ENCODE measurements around the gene SEC63. TPM values are rescaled to one million over a fixed set of nuclear protein-coding genes. Genes with fewer than 3 reads are reported as not detected.
A peak's percentile ranks its signal among the peaks of the same experiment; 100 is the strongest.
"Not testable (repeated sequence)": the region's sequence is repeated elsewhere in the genome, so short reads cannot be mapped to it uniquely, and the experiment has no call there.

SEC63 gene
- total RNA-seq, 1 experiment from 2014 or later = 97.6 TPM

GRCh38 chr6:107958689-107959362, 818 bp upstream of the SEC63 start:
- H3K4me3 Mint-ChIP-seq = peak overlapping the region; percentile 97
- not testable (repeated sequence) for DNase-seq (ENCODE audit: low spot score); ATAC-seq; H3K9me3 Mint-ChIP-seq; H3K27me3 Mint-ChIP-seq (ENCODE audit: low read depth)
- peak overlapping the region; percentile 84 for H3K27ac Mint-ChIP-seq
- POLR2A ChIA-PET = interaction anchor here (1.0 kb wide), 1 partner anchor 14 kb away, joined by 3 read pairs; no protein-coding TSS in a partner anchor
- H3K4me1 Mint-ChIP-seq = peaks cover 28% of the 10 kb centered on the region
- CTCF ChIA-PET = interaction anchor here (0.6 to 1.0 kb wide), 3 partner anchors 19 to 142 kb away, joined by 3 to 4 read pairs (median 3); no protein-coding TSS in a partner anchor
- peaks cover 15% of the 10 kb centered on the region for H3K36me3 Mint-ChIP-seq

GRCh38 chr6:107957308-107957908, 600 bp downstream of the SEC63 start:
- DNase-seq (ENCODE audit: low spot score) = peak; percentile 45
- H3K9me3 Mint-ChIP-seq = no peaks in the 10 kb centered on the region
- 0 out of 2 replicates have a peak, but pooled peaks have one; percentile 47 for TF ChIP-seq ETV6 (CRISPR knock-in tag; IDR thresholded peaks at IDR 0.05)
- TF ChIP-seq GTF2I (CRISPR knock-in tag; conservative IDR thresholded peaks at IDR 0.05) = no peak
- TF ChIP-seq ARID4B (CRISPR knock-in tag; IDR thresholded peaks at IDR 0.05; ENCODE audit: borderline replicate concordance) = 0 out of 2 replicates have a peak, but pooled peaks have one; percentile 22
- peaks cover 28% of the 10 kb centered on the region for H3K4me1 Mint-ChIP-seq
- CTCF ChIA-PET = interaction anchor here (0.7 to 1.0 kb wide), 2 partner anchors 23 kb away, joined by 4 read pairs; no protein-coding TSS in a partner anchor
- peak overlapping the region; percentile 85 for H3K27ac Mint-ChIP-seq
- H3K4me3 Mint-ChIP-seq = peak overlapping the region; percentile 97
- peaks cover 15% of the 10 kb centered on the region for H3K36me3 Mint-ChIP-seq
- H3K27me3 Mint-ChIP-seq (ENCODE audit: low read depth) = no peaks in the 10 kb centered on the region
- POLR2A ChIA-PET = interaction anchor here (1.0 kb wide), 1 partner anchor 20 kb away, joined by 3 read pairs; no protein-coding TSS in a partner anchor
- peak; percentile 26 for ATAC-seq

- Mint-ChIP-seq H3K27me3 (ENCODE audit: low read depth) (no peaks in the 10 kb centered on the region), H3K27ac (peak overlapping the region; percentile 85; the same call in 1 of the 2 replicates), H3K4me1 (peaks cover 34% of the 10 kb centered on the region), H3K4me3 (peak overlapping the region; percentile 97), H3K9me3 (no peaks in the 10 kb centered on the region), H3K36me3 (peaks cover 15% of the 10 kb centered on the region)
- DNase-seq (ENCODE audit: low spot score) (no peak), ATAC-seq (no peak)
- POLR2A ChIA-PET = interaction anchor here (1.0 kb wide), 1 partner anchor 21 kb away, joined by 3 read pairs; no protein-coding TSS in a partner anchor
- CTCF ChIA-PET = interaction anchor here (0.7 kb wide), 1 partner anchor 23 kb away, joined by 4 read pairs; no protein-coding TSS in a partner anchor
- TF ChIP-seq ZNF416 (CRISPR knock-in tag; IDR thresholded peaks at IDR 0.05) (no peak), TEAD1 (CRISPR knock-in tag; IDR thresholded peaks at IDR 0.05) (no peak), NR3C1 (CRISPR knock-in tag; conservative IDR thresholded peaks at IDR 0.05; ENCODE audit: low read depth) (no peak), JUN (CRISPR knock-in tag; IDR thresholded peaks at IDR 0.05) (no peak), HMGA2 (CRISPR knock-in tag; IDR thresholded peaks at IDR 0.05) (no peak), HMGXB4 (CRISPR knock-in tag; IDR thresholded peaks at IDR 0.05) (no peak), NFE2L1 (CRISPR knock-in tag; IDR thresholded peaks at IDR 0.05) (no peak), ATF6 (CRISPR knock-in tag; IDR thresholded peaks at IDR 0.05) (no peak), ZSCAN18 (CRISPR knock-in tag; IDR thresholded peaks at IDR 0.05) (no peak), ATF2 (CRISPR knock-in tag; IDR thresholded peaks at IDR 0.05; ENCODE audit: borderline replicate concordance, low read depth) (no peak), GTF2I (CRISPR knock-in tag; conservative IDR thresholded peaks at IDR 0.05) (no peak), E2F1 (CRISPR knock-in tag; IDR thresholded peaks at IDR 0.05) (no peak), ZNF121 (CRISPR knock-in tag; IDR thresholded peaks at IDR 0.05) (no peak), NR2C2 (CRISPR knock-in tag; IDR thresholded peaks at IDR 0.05) (no peak)
These were observed 1.3 kb downstream of the SEC63 start for GRCh38 chr6:107956586-107957307.
